ENCODE results near the gene TK1. TPM values are rescaled to one million over a fixed set of nuclear protein-coding genes. Genes with fewer than 3 reads are reported as not detected.
"Not testable (repeated sequence)": the region's sequence is repeated elsewhere in the genome, so short reads cannot be mapped to it uniquely, and the experiment has no call there.

Gene TK1
- polyA plus RNA-seq, 1 of the 3 experiments (the other 2 are of a cell fraction): 112 TPM

- DNase-seq; H3K9me3 ChIP-seq; H3K79me2 ChIP-seq (ENCODE audit: insufficient read depth); H3K27ac ChIP-seq (ENCODE audit: low read depth in 2 of 2, low read length in 1 of 2); POLR2A ChIA-PET; H2AFZ ChIP-seq (ENCODE audit: low read depth); H3K4me3 ChIP-seq (ENCODE audit: low read depth in 2 of 2, low read length in 1 of 2); H3K9me2 ChIP-seq; H3F3A ChIP-seq (replicated peaks; ENCODE audit: insufficient read depth); H3K9ac ChIP-seq; H4K20me1 ChIP-seq (ENCODE audit: insufficient read depth); H3K4me2 ChIP-seq; H3K36me3 ChIP-seq (replicated peaks in 1 of 2; ENCODE audit: control insufficient read depth in 1 of 2, insufficient read depth in 2 of 2, low read length in 1 of 2): not testable (repeated sequence)
- peaks cover 0 to 36% of the 10 kb centered on the region in 2 experiments; a peak in 1 of 4 replicates for H3K4me1 ChIP-seq (ENCODE audit: control insufficient read depth in 1 of 2, insufficient read depth in 2 of 2, low read depth in 1 of 2, low read length in 1 of 2)
- H3K27me3 ChIP-seq (ENCODE audit: insufficient read depth): peaks cover 21% of the 10 kb centered on the region
- 90% methylated on average over 6 of the region's 6 CpGs for WGBS (ENCODE audit: low lambda C conversion rate)
- CTCF ChIA-PET: interaction anchor here (0.6 to 6.4 kb wide), 2 partner anchors 16 to 904 kb away, joined by 3 to 95 read pairs; no protein-coding TSS in a partner anchor
Measured at GRCh38 chr17:78235022-78235421, 48.2 kb upstream of the TK1 start.

- peaks cover 0 to 36% of the 10 kb centered on the region in 2 experiments; a peak in 1 of 4 replicates for H3K4me1 ChIP-seq (ENCODE audit: control insufficient read depth in 1 of 2, insufficient read depth in 2 of 2, low read depth in 1 of 2, low read length in 1 of 2)
- H3K9ac ChIP-seq: no peak overlapping the region
- no peak overlapping the region for H3K4me2 ChIP-seq
- POLR2A ChIA-PET: interaction anchor here (0.6 kb wide), 1 partner anchor 22 kb away, joined by 3 read pairs; no protein-coding TSS in a partner anchor
- H3K27me3 ChIP-seq (ENCODE audit: insufficient read depth): peaks cover 21% of the 10 kb centered on the region
- CTCF ChIA-PET: interaction anchor here (0.6 to 6.4 kb wide), 2 partner anchors 17 to 903 kb away, joined by 3 to 95 read pairs; no protein-coding TSS in a partner anchor
- no peaks in the 10 kb centered on the region for H3F3A ChIP-seq (replicated peaks; ENCODE audit: insufficient read depth)
- H3K27ac ChIP-seq (ENCODE audit: low read depth in 2 of 2, low read length in 1 of 2): no peak overlapping the region; a peak in 1 of 4 replicates
- no peak for DNase-seq
- TF ChIP-seq SIN3A (IDR thresholded peaks at IDR 0.05; ENCODE audit: borderline replicate concordance, low read depth, low read length): no peak
- no peak for TF ChIP-seq USF2 (IDR thresholded peaks at IDR 0.05; ENCODE audit: borderline replicate concordance, low read depth, low read length)
- TF ChIP-seq EP300 (IDR thresholded peaks at IDR 0.05; ENCODE audit: borderline replicate concordance in 1 of 2, low read depth in 1 of 2, low read length in 1 of 2): no peak
- TF ChIP-seq CHD2 (IDR thresholded peaks at IDR 0.05; ENCODE audit: low read length, partially characterized antibody): no peak
- TF ChIP-seq, protein P1, sequence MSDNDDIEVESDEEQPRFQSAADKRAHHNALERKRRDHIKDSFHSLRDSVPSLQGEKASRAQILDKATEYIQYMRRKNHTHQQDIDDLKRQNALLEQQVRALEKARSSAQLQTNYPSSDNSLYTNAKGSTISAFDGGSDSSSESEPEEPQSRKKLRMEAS (IDR thresholded peaks at IDR 0.05; ENCODE audit: low read depth): no peak
- TF ChIP-seq CTCF (IDR thresholded peaks at IDR 0.05): no peak
- TF ChIP-seq, protein P2, sequence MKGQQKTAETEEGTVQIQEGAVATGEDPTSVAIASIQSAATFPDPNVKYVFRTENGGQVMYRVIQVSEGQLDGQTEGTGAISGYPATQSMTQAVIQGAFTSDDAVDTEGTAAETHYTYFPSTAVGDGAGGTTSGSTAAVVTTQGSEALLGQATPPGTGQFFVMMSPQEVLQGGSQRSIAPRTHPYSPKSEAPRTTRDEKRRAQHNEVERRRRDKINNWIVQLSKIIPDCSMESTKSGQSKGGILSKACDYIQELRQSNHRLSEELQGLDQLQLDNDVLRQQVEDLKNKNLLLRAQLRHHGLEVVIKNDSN (IDR thresholded peaks at IDR 0.05; ENCODE audit: borderline replicate concordance, low read depth): no peak
- TF ChIP-seq RAD21 (IDR thresholded peaks at IDR 0.05; ENCODE audit: low read length): no peak
- no peak for TF ChIP-seq GABPA (IDR thresholded peaks at IDR 0.05; ENCODE audit: low read depth)
- TF ChIP-seq TAF1 (IDR thresholded peaks at IDR 0.05; ENCODE audit: borderline replicate concordance, low read depth, low read length): no peak
- no peak for TF ChIP-seq NRF1 (IDR thresholded peaks at IDR 0.05; ENCODE audit: low read depth, low read length)
- no peak for TF ChIP-seq MXI1 (IDR thresholded peaks at IDR 0.05; ENCODE audit: low read depth, low read length)
- TF ChIP-seq, protein P3, sequence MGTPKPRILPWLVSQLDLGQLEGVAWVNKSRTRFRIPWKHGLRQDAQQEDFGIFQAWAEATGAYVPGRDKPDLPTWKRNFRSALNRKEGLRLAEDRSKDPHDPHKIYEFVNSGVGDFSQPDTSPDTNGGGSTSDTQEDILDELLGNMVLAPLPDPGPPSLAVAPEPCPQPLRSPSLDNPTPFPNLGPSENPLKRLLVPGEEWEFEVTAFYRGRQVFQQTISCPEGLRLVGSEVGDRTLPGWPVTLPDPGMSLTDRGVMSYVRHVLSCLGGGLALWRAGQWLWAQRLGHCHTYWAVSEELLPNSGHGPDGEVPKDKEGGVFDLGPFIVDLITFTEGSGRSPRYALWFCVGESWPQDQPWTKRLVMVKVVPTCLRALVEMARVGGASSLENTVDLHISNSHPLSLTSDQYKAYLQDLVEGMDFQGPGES (IDR thresholded peaks at IDR 0.05; ENCODE audit: low read depth, low read length): no peak
- TF ChIP-seq FOSL2 (IDR thresholded peaks at IDR 0.05; ENCODE audit: borderline replicate concordance, low read depth): no peak
- TF ChIP-seq GATA2 (CRISPR knock-in tag; IDR thresholded peaks at IDR 0.05): no peak
- TF ChIP-seq RFX5 (IDR thresholded peaks at IDR 0.05; ENCODE audit: low read length): no peak
- no peak for TF ChIP-seq POLR2AphosphoS5 (IDR thresholded peaks at IDR 0.05; ENCODE audit: low read depth, low read length)
- TF ChIP-seq RXRA (IDR thresholded peaks at IDR 0.05; ENCODE audit: borderline replicate concordance, low read depth): no peak
- H3K79me2 ChIP-seq (ENCODE audit: insufficient read depth): no peaks in the 10 kb centered on the region
- no peaks in the 10 kb centered on the region for H3K9me3 ChIP-seq
- H3K36me3 ChIP-seq (replicated peaks in 1 of 2; ENCODE audit: control insufficient read depth in 1 of 2, insufficient read depth in 2 of 2, low read length in 1 of 2): no peaks in the 10 kb centered on the region
- H3K9me2 ChIP-seq: no peaks in the 10 kb centered on the region
- H2AFZ ChIP-seq (ENCODE audit: low read depth): no peak overlapping the region
- 69% methylated on average over 12 of the region's 17 CpGs for WGBS (ENCODE audit: low lambda C conversion rate)
- no peak overlapping the region for H3K4me3 ChIP-seq (ENCODE audit: low read depth in 2 of 2, low read length in 1 of 2)
- H4K20me1 ChIP-seq (ENCODE audit: insufficient read depth): no peaks in the 10 kb centered on the region
Measured at GRCh38 chr17:78234261-78234865, 47.5 kb upstream of the TK1 start.

Data from SK-N-SH (cell line).